SIG-M5 treated with dmso at 0.1 percent for 504 hours (cell line): ENCODE results near the gene GGACT.

Experiments used
- DNase-seq: peaks from one replicate; lab custom pipeline; 2025; ENCODE audit not compliant: unreplicated experiment; lab: John Stamatoyannopoulos, UW

The GGACT gene

DNA sequence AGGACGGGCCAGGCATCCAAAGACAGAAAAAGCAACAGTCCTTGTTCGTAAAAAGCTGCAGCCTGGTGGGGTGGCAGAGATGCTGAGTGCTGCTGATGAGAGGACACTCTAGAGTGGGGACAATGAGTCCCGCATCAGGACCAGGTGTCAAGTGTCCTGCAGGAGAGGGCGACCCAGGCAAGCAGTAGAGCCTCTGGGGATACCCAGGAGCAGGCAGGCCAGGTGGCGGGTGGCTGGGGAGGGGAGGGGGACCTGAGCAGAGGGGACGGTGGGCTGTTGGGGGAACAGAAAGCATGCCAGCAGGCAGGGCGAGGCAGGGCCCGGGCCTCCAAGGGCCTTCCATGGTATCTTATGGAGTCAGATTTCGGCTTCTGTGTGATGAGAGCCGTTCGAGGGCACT is 35.8 kb downstream of the GGACT start:
- DNase-seq: no peak

DNA sequence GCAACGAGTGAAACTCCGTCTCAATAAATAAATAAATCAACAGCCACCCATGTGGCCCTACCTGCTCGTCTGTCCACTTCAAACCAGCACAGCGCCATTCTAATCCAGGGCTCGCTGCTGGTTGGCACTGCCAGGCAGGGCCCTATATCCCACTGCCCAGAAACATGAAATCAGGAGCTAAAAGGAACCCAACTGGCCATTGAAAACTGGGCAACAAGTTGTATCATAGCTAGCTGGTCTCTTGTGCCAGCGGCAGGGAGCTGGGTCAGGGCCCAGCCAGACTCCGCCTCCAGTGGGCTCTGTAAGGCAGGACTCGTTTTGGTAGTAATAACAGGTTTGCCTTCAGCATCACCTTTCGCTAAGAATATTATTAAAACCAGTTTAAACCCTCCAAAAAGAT is 39.3 kb downstream of the GGACT start:
- no peak for DNase-seq

DNA sequence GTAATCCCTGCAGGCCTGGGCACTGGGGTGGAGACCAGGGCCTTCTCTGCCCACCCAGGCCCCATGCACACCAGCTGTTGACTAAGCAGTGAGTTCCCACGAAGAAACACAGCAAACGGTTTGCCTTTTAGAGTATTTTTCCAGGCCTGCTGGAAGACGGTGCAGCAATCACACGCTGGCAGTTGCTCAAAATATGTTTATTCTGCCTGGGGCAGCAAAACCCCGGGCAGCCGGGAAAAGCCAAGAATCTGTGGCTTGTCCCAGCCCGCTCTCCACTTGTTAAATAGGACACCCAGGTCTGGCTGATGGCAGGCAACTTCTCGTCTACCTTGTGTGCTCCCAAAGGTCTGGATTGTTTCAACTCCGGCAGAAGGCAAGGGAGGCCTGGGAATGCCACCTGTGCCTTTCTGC is 40.8 kb downstream of the GGACT start:
- no peak for DNase-seq

DNA sequence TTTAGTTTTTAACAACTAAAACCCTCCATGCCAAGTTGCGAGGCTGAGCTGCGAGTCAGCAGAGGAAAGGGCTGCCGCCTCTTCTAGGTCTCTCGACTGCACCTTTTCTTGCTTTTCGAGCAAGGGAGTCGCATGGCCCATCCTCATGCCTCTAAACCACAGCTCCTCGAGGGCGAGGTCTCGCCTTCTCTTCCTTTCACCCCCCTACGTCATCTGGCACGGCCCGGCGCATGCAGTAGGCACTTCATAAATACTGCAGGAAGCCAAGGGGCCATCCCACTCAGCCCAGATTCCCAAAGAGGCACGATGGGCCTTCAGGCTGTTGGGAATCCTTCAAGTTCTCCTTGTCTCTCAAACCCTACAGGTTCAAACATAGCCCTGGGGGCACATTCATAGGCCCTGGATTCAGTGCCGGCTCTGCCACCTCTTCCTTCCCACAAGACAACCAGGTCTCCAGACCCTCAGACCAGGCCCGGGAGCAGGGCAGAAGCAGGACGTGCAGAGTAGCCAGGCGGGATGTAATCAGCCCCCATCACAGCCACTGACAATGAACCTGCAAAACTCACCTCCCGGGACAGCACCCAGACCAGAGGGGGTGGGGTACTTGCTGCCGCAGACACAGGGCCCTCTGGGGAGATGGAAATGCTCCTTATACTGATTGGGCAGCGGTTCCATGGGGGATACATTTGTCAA is 41.7 kb downstream of the GGACT start:
- DNase-seq: no peak

DNA sequence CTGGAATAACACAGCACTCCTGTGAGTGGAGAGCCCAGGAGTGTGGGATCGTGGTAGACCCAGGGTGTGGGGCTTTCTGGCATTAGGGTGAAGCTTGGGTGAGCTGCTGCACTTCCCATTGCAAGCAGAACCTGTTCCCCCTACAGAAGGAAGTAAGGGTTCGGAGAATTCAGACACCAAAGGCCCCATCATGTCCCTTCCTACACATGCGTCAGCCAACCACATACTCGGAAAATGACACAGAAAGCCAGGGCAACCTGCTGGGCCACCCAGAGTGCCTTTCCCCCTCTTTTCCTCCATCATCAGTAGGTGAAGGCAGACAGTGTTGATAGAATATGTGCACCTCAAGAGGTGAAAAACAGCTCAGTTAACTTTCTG is 42.9 kb downstream of the GGACT start:
- no peak for DNase-seq

DNA sequence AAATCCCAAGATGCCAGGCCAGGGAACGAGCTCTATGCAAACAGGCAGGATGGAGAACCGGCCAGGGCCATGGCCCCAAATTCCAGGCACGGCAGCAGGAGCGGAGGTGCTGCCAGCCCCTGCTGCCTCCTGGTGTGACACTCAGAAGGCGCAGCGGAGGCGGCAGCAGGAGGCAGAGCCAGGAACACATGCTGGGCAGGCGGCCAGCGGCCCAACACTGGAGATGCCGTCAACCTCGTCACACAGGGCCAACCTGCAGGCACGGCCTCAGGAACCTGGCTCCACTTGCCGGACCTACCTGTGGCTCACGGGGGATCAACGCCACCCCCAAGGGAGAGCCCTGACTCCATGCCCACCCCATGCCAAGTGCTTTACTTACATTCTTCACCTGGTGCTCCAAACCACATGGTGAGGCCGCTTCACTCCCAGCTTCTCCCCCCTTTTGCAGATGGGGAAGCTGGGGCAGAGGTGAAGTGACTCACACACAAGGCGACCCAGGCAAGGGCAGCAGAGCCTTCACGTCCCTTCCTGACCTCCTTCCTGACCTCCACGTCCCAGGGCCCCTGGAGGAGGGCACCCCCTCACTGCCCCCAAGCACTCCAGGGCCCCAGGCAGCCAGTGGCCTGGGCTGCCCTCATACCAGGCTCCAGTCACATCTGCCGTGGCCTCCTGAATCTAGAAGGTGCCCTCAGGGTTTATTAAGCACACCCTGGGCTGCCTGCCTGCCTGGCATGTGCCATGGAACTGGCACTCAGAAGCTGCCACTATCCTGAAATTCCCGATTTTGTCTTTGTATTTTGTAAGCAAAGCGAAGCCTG is 43.5 kb downstream of the GGACT start:
- no peak for DNase-seq

DNA sequence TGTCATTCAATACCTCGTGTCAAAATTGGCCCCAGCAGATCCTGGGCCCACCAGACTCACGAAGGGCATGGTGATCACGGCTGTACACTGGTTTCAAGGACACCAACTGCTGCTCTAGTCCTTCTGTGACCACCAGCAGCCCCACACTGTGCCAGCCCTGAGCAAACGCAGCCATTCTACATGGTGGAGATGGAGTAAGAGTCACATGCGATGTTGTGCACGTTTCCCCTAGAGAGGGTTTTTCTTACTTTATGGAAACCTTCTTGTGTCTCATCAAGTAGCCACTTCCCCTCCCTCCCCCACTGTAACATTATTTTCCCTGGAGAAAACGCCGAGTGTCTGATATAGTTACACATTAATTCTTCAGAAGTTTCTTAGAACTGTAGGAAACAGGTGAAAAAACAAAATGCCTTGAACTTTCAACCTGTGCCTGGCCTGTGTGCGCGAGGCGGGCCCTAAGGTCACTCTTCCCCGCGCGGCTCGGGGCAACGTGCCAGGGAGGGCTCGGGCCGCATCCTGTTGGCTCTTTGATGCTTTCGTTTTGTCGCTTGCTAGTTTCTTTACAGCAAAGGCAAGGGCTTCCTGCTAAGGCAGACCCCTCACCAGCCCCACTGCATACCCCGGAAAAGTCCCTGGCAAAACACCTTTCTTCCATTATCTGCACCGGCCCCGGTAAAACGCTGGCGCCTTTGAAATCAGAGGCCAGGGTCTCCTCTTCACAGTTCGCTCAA is 44.6 kb downstream of the GGACT start:
- no peak for DNase-seq

DNA sequence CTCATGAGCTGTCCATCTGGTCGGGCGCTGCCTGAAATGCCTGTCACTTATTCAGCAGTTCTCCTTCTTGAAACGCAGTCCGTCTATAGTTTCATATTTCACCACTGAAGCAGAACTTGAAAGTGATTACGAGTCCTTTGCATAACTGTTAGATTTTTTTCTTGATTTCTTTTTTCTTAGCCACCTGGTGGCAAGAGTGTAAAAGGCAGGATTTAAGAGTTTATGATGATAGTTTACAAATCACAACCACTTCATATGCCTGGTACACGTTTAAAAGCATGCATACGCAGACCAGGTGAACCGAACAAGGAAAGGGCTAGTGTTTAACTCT is 45.8 kb downstream of the GGACT start:
- peak; percentile 92 for DNase-seq

DNA sequence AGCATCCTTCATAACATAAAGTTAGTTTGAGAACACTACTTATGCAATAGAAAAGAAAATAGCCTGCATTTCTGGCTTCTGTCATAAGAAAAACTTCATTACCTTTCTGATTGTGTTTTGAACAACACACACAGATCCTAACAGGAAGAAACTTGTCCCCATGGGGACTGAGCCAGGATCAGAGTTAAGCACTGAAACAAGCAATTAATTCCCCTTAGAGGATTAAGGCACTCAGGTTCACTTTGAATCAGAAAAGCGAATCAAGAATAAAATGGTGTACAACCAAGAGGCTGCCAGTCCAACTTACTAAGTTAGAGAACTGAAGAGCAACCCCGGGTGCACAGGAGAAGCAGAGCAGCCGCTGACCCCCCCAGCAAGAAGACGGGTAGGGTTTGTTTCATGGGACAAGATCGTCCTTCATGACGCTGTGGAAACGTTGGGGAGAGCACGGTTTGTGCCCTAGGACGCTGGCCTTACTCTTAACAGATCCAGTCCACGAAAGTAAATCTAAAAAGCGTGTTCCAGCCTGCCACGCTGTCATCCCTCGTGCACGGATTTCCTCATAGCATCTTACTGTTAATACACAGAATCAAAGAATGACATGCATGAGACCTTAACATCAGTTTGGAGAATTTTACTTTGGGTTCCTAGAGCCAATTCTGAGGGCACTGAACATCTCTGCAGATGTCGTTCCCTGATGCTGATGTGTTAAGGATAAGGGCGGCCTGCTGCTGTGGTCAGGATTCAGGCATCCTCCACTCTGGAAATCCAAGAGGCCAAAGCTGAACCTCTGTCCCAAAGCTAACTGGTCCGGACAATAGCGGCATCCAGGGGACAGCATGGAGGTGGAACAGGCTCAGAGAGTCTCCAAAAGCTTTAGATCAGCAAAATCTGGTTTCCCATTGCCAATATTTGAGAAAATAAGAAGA is 46.4 kb downstream of the GGACT start:
- no peak for DNase-seq

DNA sequence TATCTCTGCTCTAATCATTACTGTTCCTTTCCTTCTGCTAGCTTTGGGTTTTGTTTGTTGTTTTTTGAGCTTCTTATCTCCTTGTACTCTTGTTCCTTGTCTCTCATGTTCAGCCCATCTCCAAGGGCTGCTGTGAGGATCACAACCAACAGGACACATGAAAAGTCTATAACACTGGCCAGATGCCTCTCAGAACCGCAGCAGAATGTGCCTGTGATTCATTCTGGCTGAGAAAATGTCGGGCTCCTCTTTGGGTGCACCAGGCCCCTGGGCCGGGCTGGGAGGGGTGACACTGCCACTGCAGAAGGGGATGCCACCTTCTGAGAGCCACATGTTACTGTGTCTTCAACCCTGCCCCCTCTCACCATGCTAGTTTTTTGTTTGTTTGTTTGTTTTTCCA is 48.0 kb downstream of the GGACT start:
- no peak for DNase-seq

DNA sequence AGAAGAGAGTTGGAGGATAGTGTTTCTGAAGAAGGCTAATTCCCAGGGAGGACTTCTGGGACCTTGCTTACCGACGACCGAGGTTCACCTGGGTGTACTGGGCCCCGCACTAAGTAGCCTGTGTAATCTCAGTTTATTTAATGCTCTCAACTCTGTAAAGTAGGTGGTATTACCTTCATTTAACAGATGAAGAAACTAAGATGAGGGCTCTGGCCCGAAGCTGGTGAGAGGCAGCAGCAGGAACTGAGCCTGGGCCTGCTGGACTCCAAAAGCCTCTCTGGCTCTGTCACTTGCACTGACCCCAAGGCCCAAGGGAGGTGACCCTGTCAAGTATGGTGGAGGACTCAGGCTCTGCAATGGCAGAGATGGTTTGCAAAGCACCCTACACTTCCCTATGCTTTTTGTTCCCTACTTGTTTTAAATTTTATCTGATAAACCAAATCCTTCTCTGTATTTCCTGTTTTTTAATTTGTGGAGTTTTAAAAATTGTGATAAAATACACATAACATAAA is 50.6 kb downstream of the GGACT start:
- DNase-seq: no peak

DNA sequence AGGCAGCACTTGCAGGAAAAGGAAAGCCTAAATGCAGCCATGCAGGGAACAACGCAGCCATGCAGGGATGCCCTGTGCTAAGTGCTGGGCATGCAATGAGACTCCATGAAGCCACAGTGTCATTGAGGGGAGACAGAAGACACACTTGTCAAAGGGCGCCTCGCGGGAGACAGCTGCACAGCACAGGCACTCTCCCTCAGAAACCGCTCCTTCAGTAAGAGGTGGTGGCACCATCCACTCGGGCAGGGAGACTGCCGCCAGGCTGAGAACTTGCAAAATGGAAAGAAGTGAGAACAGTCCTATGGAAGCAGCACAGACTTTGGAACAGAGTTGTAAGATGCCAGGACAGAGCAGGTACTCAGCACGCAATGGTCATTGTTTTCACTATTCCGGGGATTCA is 51.1 kb downstream of the GGACT start:
- no peak for DNase-seq

DNA sequence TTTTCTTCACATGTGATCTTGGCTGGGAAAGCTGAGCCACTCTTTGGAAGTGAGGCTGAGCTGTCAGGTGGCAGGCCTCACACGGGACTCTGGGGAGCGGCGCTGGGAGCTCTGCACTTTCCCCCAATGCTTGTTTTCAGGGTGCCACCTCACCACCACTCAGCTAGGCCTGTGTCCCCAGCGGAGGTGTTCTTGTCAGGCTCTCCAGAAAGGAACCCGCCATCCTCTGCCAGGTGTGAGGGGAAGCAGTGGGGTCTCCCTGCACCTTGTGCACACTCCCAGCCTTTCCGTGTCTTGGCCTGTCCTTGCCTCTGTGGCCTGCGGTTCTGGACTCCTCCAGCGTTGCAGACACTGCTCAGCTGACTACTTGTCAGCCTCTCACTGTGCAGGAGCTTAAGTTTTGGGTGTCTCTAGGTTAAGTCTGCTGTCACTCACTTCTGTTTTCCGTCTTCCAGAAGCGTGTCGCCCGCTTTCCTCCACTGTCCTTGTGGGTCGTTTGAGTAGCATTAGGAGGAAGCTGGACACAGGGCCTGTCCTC is 51.9 kb downstream of the GGACT start:
- no peak for DNase-seq

DNA sequence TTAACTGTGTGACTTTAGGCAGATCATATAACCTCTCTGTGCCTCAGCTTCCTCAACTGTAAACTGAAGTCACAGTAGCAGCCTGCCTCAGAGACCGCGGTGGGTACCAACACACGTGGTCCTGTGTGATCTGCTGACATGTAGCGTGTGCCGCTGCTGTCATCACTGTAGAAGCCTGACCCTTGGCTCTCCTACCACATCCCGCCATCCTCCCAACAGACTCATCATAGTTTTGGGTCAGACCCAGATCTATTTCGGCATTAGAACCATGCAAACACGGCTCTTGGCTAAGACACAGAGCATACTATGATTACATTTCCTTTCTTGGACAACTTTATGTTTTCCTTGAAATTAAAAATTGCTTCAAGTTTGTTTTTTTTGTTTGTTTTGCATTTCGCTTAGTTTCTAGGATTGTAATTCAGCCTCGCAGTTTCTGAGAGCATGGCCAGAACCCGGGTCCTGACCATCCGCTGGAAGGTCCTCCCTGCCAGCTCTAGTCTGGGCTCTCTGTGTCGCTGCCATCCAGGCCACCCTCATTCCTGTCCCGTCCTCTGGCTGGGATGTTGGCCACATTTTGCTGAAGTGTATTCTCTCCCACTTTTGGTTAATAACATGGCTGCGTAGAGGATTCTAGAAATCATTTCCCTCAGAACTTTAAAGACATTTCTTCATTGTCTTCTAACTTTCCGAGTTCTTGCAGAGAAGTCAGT is 53.0 kb downstream of the GGACT start:
- no peak for DNase-seq

DNA sequence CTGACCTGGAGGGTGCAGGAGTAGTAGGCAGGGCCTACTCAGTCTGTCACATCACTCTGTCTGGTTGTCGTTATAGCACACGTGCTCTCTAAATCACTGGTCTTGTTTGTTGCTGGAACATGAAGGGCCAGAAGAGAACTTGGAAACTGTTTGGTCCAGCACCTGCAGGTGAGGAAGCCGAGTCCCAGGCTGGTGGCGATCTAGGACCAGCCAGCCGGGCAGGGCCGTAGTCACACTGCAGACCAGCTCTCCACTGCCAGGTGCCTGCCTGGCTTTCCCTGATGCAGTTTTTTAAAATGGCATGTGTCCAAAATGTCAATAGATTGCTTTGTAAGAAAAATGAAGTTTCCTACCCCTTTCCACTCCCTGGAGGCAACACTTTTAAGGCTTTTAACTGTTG is 53.7 kb downstream of the GGACT start:
- DNase-seq: no peak

DNA sequence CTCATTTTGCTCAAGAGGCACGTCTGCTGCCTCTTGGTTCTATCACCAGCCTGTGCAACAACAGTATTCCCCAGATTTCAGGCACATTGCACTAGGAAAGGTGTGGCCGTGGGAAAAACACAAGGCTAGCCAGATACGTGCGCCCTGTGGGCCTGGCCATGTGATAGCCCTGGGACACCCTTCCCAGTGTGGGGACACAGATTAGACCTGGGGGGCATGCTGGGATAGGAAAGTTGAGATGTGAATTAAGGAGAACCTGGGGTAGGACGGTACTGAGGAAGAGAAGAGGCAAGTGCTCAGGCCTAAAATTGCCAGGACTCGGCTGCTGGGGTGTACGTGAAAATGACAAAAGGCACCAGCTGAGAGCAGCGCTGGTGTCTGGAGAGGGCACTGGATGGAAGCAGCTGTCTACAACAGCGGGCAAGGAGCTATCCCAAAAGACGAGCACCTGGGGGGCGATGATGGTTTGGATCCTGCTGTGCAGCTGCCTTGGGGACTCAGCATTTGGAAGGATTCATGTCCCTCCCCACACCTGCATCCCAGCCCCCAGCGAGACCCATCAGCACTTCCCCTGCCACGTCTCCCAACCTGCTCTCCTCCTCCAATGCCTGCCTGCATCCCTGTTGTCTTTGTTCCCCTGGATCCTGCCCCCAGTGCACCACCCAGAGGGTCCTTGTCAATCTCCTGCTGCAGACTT is 54.3 kb downstream of the GGACT start:
- DNase-seq: no peak

DNA sequence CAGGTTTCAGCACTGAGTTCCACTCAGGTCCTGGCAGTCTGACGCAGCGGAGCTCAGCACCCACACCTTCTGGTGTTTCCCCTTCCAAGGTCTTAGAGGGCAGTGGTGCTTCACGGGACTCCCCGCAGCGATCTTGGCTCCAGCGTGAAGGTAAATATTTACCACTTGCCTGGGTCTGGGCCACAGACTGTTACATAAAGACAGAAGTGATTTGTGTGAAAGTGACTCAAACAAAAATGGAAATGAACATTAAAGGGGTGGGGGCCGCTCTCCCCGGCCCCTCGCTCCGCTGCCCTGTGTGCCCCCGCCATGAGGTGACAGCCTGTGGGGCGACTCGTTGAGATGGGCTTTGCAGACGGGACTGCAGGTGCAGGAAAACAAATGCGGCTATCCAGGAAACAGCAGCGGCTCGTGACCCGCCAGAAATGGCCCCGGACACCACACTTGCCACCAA is 55.0 kb downstream of the GGACT start:
- DNase-seq: no peak

DNA sequence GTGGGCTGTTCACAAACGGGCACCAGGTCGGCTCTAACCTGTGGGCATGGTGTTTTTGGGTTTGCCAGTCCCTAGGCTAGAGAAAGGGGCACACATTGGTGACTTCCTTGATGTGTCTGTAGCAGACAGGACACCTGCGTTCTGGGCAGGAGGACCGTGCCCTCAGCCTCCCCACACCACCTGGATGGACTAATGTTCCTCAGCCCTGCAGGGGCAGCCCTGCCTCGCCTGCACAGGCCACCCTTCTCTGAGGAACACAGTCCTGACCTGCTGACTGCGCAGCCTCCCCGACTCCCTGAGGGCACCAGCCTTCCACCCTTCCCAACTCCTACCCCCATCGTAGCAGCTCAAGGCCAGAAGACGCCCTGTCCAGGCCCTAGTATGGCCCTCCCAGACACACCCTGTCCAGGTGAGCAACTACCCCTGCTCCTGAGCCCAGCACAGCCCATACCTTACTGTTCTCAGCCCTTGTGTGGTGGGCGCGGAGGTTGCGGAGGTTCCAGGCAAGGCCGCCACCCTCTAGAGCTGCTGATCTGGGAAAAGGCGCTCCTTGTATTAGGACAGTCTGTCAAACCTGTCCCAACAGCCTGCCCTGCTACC is 55.7 kb downstream of the GGACT start:
- DNase-seq: no peak
